Measurements from ENCODE around the gene CARD16. TPM values are rescaled to one million over a fixed set of nuclear protein-coding genes. Genes with fewer than 3 reads are reported as not detected.

CARD16 gene
- total RNA-seq, 1 experiment from 2014 or later, result 0.30 TPM

- Histone ChIP-seq H3K36me3 (no peaks in the 10 kb centered on the region), H3K4me3 (no peak overlapping the region), H3K27me3 (no peaks in the 10 kb centered on the region), H3K9me3 (no peaks in the 10 kb centered on the region)
- no peak for DNase-seq
These were observed 22.6 kb downstream of the CARD16 start for GRCh38 chr11:105022527-105022926.

- Histone ChIP-seq H3K9me3 (no peaks in the 10 kb centered on the region), H3K4me3 (no peak overlapping the region), H3K27me3 (no peaks in the 10 kb centered on the region), H3K36me3 (no peaks in the 10 kb centered on the region)
- no peak for DNase-seq
These were observed 37.7 kb downstream of the CARD16 start for GRCh38 chr11:105007463-105007862.

GRCh38 chr11:105005451-105005845 is 39.7 kb downstream of the CARD16 start:
- Histone ChIP-seq H3K36me3 (no peaks in the 10 kb centered on the region), H3K27me3 (no peaks in the 10 kb centered on the region), H3K9me3 (no peaks in the 10 kb centered on the region), H3K4me3 (no peak overlapping the region)
- no peak for DNase-seq

- Histone ChIP-seq H3K9me3 (no peaks in the 10 kb centered on the region), H3K4me3 (no peak overlapping the region), H3K36me3 (no peaks in the 10 kb centered on the region), H3K27me3 (no peaks in the 10 kb centered on the region)
- no peak for DNase-seq
These were observed 41.1 kb downstream of the CARD16 start for GRCh38 chr11:105004021-105004420.

GRCh38 chr11:105003151-105003550 is 42.0 kb downstream of the CARD16 start:
- no peaks in the 10 kb centered on the region for H3K36me3 ChIP-seq
- no peaks in the 10 kb centered on the region for H3K9me3 ChIP-seq
- DNase-seq, result no peak
- H3K27me3 ChIP-seq, result no peaks in the 10 kb centered on the region
- H3K4me3 ChIP-seq, result no peak overlapping the region

- no peak for DNase-seq
- no peaks in the 10 kb centered on the region for H3K36me3 ChIP-seq
- no peak overlapping the region for H3K4me3 ChIP-seq
- no peaks in the 10 kb centered on the region for H3K9me3 ChIP-seq
- H3K27me3 ChIP-seq, result no peaks in the 10 kb centered on the region
These were observed 44.3 kb downstream of the CARD16 start for GRCh38 chr11:105000797-105001196.

GRCh38 chr11:105000167-105000566 is 45.0 kb downstream of the CARD16 start:
- DNase-seq, result peak; percentile 3
- H3K4me3 ChIP-seq, result no peak overlapping the region
- H3K27me3 ChIP-seq, result no peaks in the 10 kb centered on the region
- no peaks in the 10 kb centered on the region for H3K36me3 ChIP-seq
- no peaks in the 10 kb centered on the region for H3K9me3 ChIP-seq

- no peaks in the 10 kb centered on the region for H3K36me3 ChIP-seq
- no peaks in the 10 kb centered on the region for H3K27me3 ChIP-seq
- H3K4me3 ChIP-seq, result no peak overlapping the region
- no peak for DNase-seq
- H3K9me3 ChIP-seq, result no peaks in the 10 kb centered on the region
These were observed 45.4 kb downstream of the CARD16 start for GRCh38 chr11:104999721-105000120.

GRCh38 chr11:104997288-104997687 is 47.8 kb downstream of the CARD16 start:
- Histone ChIP-seq H3K9me3 (no peaks in the 10 kb centered on the region), H3K27me3 (no peaks in the 10 kb centered on the region), H3K4me3 (no peak overlapping the region), H3K36me3 (no peaks in the 10 kb centered on the region)
- DNase-seq, result no peak

GRCh38 chr11:104995001-104995408 is 50.1 kb downstream of the CARD16 start:
- no peaks in the 10 kb centered on the region for H3K9me3 ChIP-seq
- no peak for DNase-seq
- H3K4me3 ChIP-seq, result no peak overlapping the region
- no peaks in the 10 kb centered on the region for H3K27me3 ChIP-seq
- no peaks in the 10 kb centered on the region for H3K36me3 ChIP-seq

GRCh38 chr11:104992781-104993180 is 52.4 kb downstream of the CARD16 start:
- H3K36me3 ChIP-seq, result no peaks in the 10 kb centered on the region
- H3K4me3 ChIP-seq, result no peak overlapping the region
- H3K27me3 ChIP-seq, result no peaks in the 10 kb centered on the region
- no peaks in the 10 kb centered on the region for H3K9me3 ChIP-seq
- DNase-seq, result no peak

- H3K36me3 ChIP-seq, result no peaks in the 10 kb centered on the region
- H3K4me3 ChIP-seq, result no peak overlapping the region
- no peaks in the 10 kb centered on the region for H3K9me3 ChIP-seq
- no peak for DNase-seq
- H3K27me3 ChIP-seq, result no peaks in the 10 kb centered on the region
These were observed 53.1 kb downstream of the CARD16 start for GRCh38 chr11:104991994-104992393.

Other genes starting within 250 kb of the CARD16 start
- gene CASP12, start 146.9 kb downstream of the CARD16 start, total RNA-seq (2014; rRNA removed; shearing (Covaris generic); ENCODE audit: low replicate concordance), result not detected in 2 replicates
- gene CASP4, start 76.8 kb downstream of the CARD16 start, total RNA-seq (2014; rRNA removed; shearing (Covaris generic); ENCODE audit: low replicate concordance), result 38.6 and 64.4 TPM in 2 replicates
- not detected in 2 replicates for gene CASP5, start 22.2 kb downstream of the CARD16 start, total RNA-seq (2014; rRNA removed; shearing (Covaris generic); ENCODE audit: low replicate concordance)
- 0.20 and 2.3 TPM in 2 replicates for gene CASP1, start 10.2 kb downstream of the CARD16 start, total RNA-seq (2014; rRNA removed; shearing (Covaris generic); ENCODE audit: low replicate concordance)
- gene CARD18, start 94.4 kb upstream of the CARD16 start, total RNA-seq (2014; rRNA removed; shearing (Covaris generic); ENCODE audit: low replicate concordance), result not detected in 2 replicates

Data from MG63 (cell line).